ENCODE measurements around the gene NBAS.

The NBAS gene

DNA sequence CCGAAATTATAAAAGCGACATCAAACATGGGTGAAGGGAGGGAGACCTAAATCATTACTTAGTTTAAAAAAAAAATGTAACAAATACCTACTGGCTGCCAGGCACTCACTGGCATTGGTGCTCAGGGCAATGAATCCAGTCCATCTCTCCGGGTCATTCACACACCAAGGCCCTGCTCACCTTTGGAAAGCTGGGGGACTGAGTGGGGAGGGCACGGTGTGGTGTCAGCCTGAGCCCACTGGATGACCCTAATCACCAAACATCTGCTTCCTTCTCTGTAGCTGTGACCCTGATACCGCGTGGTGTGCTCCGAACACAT is 30.2 kb upstream of the NBAS start:
- DNase-seq (ENCODE audit: low spot score), result no peak

DNA sequence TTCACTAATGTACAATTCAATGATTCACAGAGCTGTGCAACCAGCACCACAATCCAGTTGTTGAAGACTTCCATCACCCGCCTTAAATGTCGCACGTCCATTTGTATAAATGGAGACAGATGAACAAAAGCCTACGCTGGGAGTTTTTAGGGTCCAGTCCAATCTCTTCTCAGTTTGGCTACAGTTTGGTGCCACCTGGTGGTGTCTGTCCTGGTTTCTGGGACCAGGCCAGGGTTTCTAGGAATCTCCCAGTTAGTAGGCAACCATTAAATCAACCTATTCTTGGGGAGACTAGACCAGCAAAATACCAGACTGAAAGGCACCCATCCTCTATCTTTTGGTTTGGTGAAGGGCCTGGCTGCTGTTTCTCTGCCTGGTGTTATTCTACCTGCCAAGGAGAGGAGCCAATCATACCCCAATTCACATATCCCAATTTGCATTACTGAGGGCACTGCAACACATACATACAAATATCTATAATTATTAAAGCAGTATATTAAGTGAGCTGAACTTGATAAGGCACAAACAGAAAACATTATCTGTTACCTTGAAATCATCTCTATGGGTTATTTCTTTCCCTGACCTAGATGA is 27.3 kb upstream of the NBAS start:
- no peak for DNase-seq (ENCODE audit: low spot score)

GRCh38 chr2:15584767-15585469 is 23.8 kb upstream of the NBAS start:
- no peak for DNase-seq (ENCODE audit: low spot score)

GRCh38 chr2:15584316-15584715 is 23.2 kb upstream of the NBAS start:
- no peak for DNase-seq (ENCODE audit: low spot score)

DNA sequence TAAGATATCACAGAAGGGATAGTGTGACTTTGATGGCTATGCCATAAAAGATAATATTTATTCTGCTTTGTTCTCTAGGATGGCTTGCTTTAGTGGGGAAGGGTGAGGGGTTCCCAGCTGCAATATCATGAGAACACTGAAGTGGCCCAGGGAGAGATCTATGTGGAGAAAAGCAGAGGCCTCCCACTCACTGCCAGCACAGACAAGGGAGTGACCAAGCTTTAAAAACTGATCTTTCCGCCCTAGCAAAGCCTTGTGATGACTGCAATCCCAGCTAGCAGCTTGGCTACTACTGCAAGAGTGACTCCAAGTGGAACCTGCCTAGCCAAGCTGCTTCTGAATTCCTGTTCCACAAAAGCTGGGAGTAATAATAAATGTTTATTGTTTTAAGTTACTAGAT is 22.7 kb upstream of the NBAS start:
- no peak for DNase-seq (ENCODE audit: low spot score)

GRCh38 chr2:15582710-15583357 is 21.7 kb upstream of the NBAS start:
- no peak for DNase-seq (ENCODE audit: low spot score)

DNA sequence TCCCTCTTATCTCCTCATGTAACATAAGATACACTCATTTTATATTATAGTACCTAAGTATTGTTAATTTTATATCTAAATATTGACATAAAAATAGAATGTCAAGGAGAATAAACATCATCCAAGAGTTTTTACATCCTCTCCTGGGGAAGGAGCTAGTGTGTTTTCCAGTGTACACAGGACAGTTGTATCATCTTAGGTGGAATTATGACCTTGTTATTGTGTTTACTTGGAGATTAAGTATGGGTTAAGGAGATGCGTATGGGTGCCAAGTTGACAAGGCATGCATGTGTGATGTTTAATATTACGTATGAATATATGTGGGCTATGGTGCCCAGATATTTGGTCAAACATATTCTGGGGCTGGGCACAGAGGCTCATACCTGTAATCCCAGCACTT is 19.3 kb upstream of the NBAS start:
- no peak for DNase-seq (ENCODE audit: low spot score)

DNA sequence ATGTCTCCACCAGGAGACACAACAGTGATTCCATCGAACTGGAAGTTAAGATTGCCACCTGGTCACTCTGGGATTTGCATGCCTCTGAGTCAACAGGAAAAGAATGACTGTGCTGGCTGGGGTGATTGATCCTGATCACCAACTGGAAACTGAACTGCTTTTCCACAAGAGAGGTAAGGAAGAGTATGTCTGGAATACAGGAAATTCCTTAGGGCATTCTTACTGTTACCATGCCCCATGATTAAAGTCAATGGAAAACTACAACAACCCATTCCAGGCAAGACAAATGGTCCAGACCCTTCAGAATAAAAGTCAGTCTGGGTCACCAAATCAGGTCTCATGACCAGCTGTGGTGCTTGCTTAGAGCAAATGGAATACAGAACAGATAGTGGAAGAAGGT is 18.5 kb upstream of the NBAS start:
- no peak for DNase-seq (ENCODE audit: low spot score)

DNA sequence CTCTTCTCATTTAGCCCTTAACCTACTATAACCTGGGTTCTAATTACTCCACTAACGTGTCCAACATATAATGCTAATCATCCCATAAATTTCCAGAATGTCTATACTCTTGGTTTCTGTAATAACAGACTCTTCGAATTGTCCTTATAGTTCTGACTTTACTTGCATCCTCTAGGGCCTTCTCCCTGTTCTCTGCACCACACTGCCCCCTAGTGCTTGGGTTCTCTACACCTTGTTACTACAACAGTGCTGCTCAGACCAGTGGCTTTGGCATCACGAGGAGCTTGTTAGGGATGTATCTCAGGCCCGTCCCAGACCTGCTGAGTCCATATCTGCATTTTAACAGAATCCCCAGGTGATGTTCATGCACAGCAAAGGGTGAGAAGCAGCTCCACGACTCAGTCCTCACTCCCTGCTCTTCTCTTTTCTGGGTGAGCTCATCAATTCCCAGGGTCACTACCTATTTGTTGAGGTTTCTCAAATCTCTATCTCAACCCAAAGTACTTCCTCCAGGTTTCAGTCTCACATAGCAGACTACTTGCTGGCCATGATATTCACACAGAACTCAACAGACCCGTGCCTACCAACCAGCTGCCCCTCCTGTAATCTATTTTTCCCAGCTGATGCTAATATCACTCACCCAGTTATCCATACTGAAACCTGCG is 16.1 kb upstream of the NBAS start:
- peak; percentile 85 for DNase-seq (ENCODE audit: low spot score)

DNA sequence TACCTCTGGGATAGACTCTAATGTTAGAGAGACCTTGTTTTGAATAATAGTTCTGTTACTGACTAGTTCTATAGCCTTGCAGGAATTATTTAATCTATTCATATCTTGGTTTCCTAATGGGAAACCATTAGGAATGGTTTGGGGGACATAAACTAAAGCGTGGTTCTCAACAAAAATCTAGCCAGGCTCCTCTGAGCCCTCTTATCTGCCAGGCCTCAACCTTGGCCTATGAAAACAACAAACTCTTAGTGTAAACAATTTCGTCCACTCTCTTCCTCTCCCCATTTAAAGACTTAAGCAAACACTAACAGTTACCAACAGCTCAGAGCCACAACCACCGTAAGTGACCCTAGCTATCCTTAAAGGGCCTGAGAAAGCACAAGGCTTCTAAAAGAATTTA is 10.6 kb upstream of the NBAS start:
- DNase-seq (ENCODE audit: low spot score), result no peak

DNA sequence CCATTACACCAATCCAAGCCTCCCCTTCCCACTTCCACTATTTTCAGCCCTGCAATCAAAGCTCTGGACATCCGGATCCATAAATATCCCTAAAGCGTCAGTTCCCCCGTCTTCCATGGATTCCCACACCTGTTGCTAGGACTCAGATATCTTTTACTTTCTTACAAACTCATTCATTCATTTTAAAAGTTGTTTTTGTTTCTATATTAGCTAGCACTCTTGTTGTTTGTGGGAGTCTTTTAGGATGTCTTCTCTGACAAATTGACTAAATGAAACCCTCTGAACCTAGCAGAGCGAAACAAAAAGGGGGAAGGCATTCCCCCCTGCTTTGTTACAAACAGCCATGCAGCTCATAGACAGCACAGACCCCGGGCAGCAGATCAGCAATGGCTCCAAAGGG is 9.0 kb upstream of the NBAS start:
- DNase-seq (ENCODE audit: low spot score), result no peak

DNA sequence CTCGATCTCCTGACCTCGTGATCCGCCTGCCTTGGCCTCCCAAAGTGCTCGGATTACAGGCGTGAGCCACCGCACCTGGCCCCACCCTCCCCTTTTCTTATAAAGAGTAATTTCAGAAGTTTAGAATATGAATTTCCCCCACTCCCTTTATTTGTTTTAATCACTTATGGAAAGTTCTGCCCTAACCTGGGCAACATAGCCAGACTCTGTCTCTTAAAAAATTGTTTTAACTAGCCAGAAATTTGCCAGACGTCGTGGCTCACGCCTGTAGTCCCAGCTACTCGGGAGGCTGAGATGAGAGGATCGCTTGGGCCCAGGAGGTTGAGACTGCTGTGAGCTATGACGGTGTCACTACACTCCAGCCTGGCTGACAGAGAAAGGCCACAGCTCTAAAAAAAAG is 7.7 kb upstream of the NBAS start:
- no peak for DNase-seq (ENCODE audit: low spot score)

DNA sequence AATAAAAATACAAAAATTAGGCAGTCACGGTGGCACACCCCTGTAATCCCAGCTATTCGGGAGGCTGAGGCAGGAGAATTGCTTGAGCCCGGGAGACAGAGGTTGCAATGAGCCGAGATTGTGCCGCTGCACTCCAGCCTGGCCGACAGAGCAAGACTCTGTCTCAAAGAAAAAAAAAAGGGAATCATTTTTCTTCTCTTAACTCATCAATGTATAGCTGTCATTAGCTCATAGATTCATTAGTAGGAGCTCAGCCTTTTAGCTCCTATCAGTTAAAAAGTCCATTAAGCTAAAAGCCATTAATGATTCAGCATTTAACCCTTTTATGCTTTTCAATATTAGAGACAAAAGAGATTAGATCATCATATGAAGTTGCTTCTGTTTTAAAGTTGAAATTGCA is 5.8 kb upstream of the NBAS start:
- no peak for DNase-seq (ENCODE audit: low spot score)

DNA sequence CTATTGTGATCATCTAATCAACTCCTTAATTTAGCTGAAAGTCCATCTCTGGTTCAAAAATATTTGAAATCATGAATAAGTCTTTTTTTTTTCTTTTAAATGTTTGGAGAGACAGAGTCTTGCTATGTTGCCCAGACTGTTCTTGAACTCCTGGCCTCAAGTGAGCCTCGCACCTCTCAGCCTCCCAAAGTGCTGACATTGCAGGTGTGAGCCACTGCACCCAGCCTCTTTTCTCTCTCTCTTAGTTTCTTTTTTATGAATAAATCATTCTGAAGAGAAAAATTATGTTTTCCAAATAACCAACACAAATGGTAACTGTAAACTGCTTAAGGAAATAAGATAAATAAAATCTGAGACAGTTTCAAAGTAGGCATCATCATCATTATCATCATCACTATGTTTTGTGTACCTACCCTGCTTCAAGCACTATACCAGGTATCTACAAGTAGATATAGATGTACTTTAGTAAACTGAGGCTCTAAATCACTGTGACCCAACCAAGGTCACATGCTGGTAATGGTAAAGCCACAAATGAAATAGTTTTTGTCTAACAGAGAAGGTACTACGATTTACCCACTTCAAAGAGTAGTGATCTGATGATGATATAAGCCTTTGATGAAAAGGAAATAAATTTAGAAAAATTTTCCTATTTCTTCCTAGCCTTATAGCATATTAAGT is 5.0 kb upstream of the NBAS start:
- no peak for DNase-seq (ENCODE audit: low spot score)

DNA sequence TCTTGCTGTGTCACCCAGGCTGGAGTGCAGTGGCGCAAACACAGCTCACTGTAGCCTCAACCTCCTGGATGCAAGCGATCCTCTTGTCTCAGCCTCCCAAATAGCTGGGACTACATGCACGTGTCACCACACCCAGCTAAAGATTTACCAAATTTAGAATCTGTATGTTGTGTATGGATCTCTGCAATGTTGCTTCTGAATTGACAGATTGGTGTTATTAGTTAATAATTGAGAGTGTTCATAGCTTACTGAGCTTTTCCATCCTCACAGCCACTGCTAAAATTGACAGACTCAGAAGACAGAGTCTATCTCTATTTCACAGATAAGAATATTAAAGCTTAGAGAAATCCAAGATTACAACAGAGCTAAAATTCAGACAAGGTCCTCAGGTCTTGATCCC is 4.3 kb upstream of the NBAS start:
- no peak for DNase-seq (ENCODE audit: low spot score)

- DNase-seq (ENCODE audit: low spot score), result no peak
Observed at GRCh38 chr2:15563227-15564100, 2.3 kb upstream of the NBAS start.

- DNase-seq (ENCODE audit: low spot score), result no peak
Observed at GRCh38 chr2:15562354-15563031, 1.4 kb upstream of the NBAS start.

DNA sequence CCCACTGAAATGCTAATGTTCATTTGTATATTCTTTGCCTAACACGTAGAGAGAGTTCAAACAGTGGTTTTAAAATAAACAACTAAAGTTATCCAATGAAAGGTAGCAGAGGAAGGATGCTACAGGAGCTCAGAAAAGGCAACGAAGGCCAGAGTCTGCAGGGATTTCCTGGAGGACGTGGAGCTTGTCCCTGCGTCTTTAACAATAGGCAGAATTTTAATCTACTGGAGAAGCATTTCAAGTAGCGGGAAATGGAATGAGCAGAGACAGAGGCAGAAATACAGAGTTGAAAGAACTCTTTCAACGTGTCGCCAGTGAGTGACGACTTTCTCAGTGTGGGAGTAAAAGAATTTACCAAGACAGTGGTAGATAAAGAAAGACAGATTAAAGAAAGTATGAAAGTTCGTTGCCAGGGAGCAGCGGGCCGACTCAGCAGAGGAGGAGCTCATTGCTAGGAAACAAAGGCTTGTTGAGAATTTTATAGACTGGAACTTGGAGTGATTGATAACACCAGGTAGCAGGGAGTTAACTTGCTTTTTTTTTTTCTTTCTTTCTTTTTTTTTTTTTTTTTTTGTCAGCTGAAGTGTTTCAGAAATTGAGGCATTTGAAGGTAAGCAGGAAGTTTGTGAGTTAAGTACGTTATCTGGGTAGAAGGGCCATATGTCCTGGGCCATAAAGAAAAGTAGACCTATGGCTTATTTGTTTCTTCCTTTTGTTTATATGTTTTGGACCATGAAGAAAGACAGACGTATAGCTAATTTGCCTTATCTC is 625 bp upstream of the NBAS start:
- DNase-seq (ENCODE audit: low spot score), result peak; percentile 16

- DNase-seq (ENCODE audit: low spot score), result no peak
Observed at GRCh38 chr2:15560140-15560987, 770 bp downstream of the NBAS start.
